ENCODE data around the gene PATE1. TPM values are rescaled to one million over a fixed set of nuclear protein-coding genes. Genes with fewer than 3 reads are reported as not detected.
"Not testable (repeated sequence)": the region's sequence is repeated elsewhere in the genome, so short reads cannot be mapped to it uniquely, and the experiment has no call there.

PATE1 gene, protein sequence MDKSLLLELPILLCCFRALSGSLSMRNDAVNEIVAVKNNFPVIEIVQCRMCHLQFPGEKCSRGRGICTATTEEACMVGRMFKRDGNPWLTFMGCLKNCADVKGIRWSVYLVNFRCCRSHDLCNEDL
- not detected in 3 replicates for total RNA-seq
- long read RNA-seq, result 0 reads

GRCh38 chr11:125745979-125746378, at the start of gene PATE1:
Gene PATE1 (plus strand): TSS chr11:125746279. CDS start chr11:125746305, 26 bp downstream.
- no peaks in the 10 kb centered on the region for H3K36me3 Mint-ChIP-seq (ENCODE audit: low read depth)
- TF ChIP-seq, protein P1, sequence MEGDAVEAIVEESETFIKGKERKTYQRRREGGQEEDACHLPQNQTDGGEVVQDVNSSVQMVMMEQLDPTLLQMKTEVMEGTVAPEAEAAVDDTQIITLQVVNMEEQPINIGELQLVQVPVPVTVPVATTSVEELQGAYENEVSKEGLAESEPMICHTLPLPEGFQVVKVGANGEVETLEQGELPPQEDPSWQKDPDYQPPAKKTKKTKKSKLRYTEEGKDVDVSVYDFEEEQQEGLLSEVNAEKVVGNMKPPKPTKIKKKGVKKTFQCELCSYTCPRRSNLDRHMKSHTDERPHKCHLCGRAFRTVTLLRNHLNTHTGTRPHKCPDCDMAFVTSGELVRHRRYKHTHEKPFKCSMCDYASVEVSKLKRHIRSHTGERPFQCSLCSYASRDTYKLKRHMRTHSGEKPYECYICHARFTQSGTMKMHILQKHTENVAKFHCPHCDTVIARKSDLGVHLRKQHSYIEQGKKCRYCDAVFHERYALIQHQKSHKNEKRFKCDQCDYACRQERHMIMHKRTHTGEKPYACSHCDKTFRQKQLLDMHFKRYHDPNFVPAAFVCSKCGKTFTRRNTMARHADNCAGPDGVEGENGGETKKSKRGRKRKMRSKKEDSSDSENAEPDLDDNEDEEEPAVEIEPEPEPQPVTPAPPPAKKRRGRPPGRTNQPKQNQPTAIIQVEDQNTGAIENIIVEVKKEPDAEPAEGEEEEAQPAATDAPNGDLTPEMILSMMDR (IDR thresholded peaks at IDR 0.05), result no peak
- no peak for DNase-seq (ENCODE audit: low spot score)
- no peak within 1 kb of the TSS for H3K4me3 Mint-ChIP-seq (ENCODE audit: unreplicated experiment)
- no peaks in the 10 kb centered on the region for H3K4me1 Mint-ChIP-seq (ENCODE audit: low read depth)
- H3K27me3 Mint-ChIP-seq (ENCODE audit: low read depth), result peaks cover 19% of the 10 kb centered on the region
- H3K9me3 Mint-ChIP-seq (ENCODE audit: low read depth), result no peaks in the 10 kb centered on the region
- no peak within 1 kb of the TSS for H3K27ac Mint-ChIP-seq (ENCODE audit: unreplicated experiment)

DNA sequence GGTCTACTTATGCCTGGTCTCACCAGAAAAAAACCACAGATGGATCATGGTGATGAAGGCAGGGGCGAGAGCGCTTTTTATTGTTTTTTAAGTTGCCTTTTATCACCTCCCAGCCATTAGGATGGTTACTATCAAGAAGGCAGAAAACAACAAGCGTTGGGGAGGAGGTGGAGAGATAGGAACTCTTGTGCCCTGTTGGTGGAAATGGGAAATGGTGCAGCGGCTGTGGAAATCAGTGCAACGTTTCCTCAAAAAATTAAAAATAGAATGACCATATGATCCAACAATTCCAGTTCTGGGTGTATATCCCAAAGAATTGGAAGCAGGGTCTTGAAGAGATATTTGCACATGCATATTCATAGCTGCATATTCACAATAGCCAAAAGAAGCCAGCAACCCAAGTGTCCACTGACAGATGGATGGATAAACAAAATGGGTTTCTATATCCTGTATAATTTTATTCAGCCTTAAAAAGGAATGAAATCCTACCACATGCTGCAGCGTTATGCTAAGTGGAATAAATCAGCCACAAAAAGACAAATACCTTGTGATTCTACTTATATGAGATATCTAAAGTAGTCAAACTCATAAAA, 45.0 kb upstream of the PATE1 start:
- DNase-seq (ENCODE audit: low spot score), result no peak
- no peak overlapping the region for H3K4me3 Mint-ChIP-seq (ENCODE audit: unreplicated experiment)
- peaks cover 3% of the 10 kb centered on the region for H3K4me1 Mint-ChIP-seq (ENCODE audit: low read depth)
- H3K27me3 Mint-ChIP-seq (ENCODE audit: low read depth), result peaks cover 4% of the 10 kb centered on the region
- H3K9me3 Mint-ChIP-seq (ENCODE audit: low read depth), result no peaks in the 10 kb centered on the region
- H3K36me3 Mint-ChIP-seq (ENCODE audit: low read depth), result no peaks in the 10 kb centered on the region
- TF ChIP-seq, protein P1 (IDR thresholded peaks at IDR 0.05), result no peak
- no peak overlapping the region for H3K27ac Mint-ChIP-seq (ENCODE audit: unreplicated experiment)

DNA sequence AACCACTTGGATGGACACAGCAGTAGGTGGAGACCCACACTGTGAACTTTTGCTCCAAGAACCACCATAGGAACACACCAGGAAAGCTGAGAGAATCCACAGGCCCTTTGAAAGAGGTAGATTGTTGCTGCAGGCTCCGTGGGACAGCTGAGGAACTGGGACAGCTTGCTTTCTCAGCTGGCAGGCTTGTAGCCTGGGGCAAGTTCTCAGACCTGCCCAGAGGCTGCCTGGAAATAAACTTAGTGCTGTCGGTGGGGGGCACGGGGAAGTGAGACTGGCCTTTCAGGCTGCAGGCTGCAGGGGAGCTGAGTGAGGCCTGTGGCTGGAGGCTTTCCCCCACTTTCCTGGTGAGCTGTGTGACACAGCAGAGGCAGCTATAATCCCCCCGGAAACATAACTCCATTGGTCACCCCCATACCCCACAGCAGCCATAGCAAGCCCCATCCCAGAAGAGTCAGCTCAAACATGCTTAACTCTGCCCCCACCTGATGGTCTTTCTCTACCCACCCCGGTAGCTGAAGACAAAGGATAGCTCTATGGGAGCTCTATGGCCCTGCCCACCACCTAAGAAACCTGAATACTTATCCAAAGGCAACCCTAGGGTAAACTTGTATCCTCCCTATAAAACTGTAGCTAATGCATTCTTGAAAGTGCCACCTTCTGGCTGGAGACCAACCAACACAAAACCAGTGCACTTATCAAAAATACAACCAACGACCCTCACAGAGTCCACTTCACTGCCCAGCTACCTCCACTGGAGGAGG, 44.0 kb upstream of the PATE1 start:
- Mint-ChIP-seq H3K4me3 (ENCODE audit: unreplicated experiment) (no peak overlapping the region), H3K4me1 (ENCODE audit: low read depth) (peaks cover 3% of the 10 kb centered on the region), H3K27me3 (ENCODE audit: low read depth) (peaks cover 10% of the 10 kb centered on the region), H3K9me3 (ENCODE audit: low read depth) (no peaks in the 10 kb centered on the region), H3K27ac (ENCODE audit: unreplicated experiment) (no peak overlapping the region), H3K36me3 (ENCODE audit: low read depth) (no peaks in the 10 kb centered on the region)
- TF ChIP-seq, protein P1 (IDR thresholded peaks at IDR 0.05), result no peak
- DNase-seq (ENCODE audit: low spot score), result no peak

DNA sequence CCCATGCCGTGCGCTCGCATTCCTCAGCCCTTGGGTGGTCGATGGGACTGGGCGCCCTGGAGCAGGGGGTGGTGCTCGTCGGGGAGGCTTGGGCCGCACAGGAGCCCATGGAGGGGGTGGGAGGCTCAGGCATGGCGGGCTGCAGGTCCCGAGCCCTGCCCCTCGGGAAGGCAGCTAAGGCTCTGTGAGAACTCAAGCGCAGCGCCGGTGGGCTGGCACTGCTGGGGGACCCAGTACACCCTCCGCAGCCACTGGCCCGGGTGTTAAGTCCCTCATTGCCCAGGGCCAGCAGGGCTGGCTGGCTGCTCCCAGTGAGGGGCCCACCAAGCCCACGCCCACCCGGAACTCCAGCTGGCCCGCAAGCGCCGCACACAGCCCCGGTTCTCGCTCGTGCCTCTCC, 41.4 kb upstream of the PATE1 start:
- H3K4me1 Mint-ChIP-seq (ENCODE audit: low read depth); H3K36me3 Mint-ChIP-seq (ENCODE audit: low read depth); H3K4me3 Mint-ChIP-seq (ENCODE audit: unreplicated experiment); DNase-seq (ENCODE audit: low spot score); H3K27ac Mint-ChIP-seq (ENCODE audit: unreplicated experiment): not testable (repeated sequence)
- peaks cover 22% of the 10 kb centered on the region for H3K27me3 Mint-ChIP-seq (ENCODE audit: low read depth)
- peaks cover 13% of the 10 kb centered on the region for H3K9me3 Mint-ChIP-seq (ENCODE audit: low read depth)

DNA sequence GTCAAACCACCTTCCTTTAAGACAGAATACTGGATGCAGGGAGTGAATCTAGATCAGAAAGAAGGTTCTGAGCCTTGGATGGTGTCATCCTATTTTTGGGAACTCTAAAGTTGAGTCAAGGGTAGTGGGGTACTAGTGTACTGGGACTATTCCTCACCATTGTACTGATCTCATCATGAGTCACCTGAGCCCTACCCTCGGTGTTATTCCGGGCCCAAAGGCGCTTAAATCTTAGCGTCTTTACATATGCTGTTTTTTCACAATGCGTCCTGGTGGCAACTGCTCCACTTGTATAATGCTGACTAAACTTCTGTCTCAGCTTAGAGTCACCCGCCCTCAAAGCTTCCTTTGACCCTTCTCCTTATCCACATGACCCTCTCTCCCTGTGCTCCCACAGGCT, 25.3 kb upstream of the PATE1 start:
- H3K4me3 Mint-ChIP-seq (ENCODE audit: unreplicated experiment), result no peak overlapping the region
- no peak overlapping the region for H3K27ac Mint-ChIP-seq (ENCODE audit: unreplicated experiment)
- peaks cover 14% of the 10 kb centered on the region for H3K27me3 Mint-ChIP-seq (ENCODE audit: low read depth)
- TF ChIP-seq, protein P1 (IDR thresholded peaks at IDR 0.05), result no peak
- H3K36me3 Mint-ChIP-seq (ENCODE audit: low read depth), result no peaks in the 10 kb centered on the region
- H3K9me3 Mint-ChIP-seq (ENCODE audit: low read depth), result no peaks in the 10 kb centered on the region
- H3K4me1 Mint-ChIP-seq (ENCODE audit: low read depth), result no peaks in the 10 kb centered on the region
- no peak for DNase-seq (ENCODE audit: low spot score)

Measured in chondrocyte (in vitro differentiated cells).